Measurements from ENCODE around the gene MRPL19. TPM values are rescaled to one million over a fixed set of nuclear protein-coding genes. Genes with fewer than 3 reads are reported as not detected.

Gene MRPL19
- total RNA-seq, 1 experiment from 2014 or later: 65.3 TPM

GRCh38 chr2:75703589-75704287 is 57.2 kb downstream of the MRPL19 start:
- RAD21 ChIA-PET (ENCODE audit: low non-redundant PET in 1 of 2, low total read pairs in 2 of 2, uncharacterized antibody in 2 of 2, unreplicated experiment in 2 of 2): no interaction called here
- DNase-seq (ENCODE audit: low read depth, low spot score) (no peak), ATAC-seq (no peak)
- Histone ChIP-seq H3K27me3 (ENCODE audit: insufficient read depth, low read length) (no peaks in the 10 kb centered on the region), H3K4me3 (replicated peaks in 1 of 2; ENCODE audit: low read depth in 1 of 2, low read length in 2 of 2) (no peak overlapping the region), H2AFZ (ENCODE audit: low read depth, low read length, poor library complexity, severe bottlenecking) (no peak overlapping the region), H3K79me2 (ENCODE audit: insufficient read depth, low read length) (peaks cover 16% of the 10 kb centered on the region), H3K4me1 (ENCODE audit: control insufficient read depth in 1 of 2, insufficient read depth in 2 of 2, low read length in 2 of 2) (peaks cover 0 to 4% of the 10 kb centered on the region in 2 experiments; a peak in 1 of 4 replicates), H3K9me2 (ENCODE audit: insufficient read depth) (no peaks in the 10 kb centered on the region), H3K9me3 (ENCODE audit: control insufficient read depth in 1 of 2, insufficient read depth in 1 of 2, low read depth in 1 of 2, low read length in 2 of 2) (no peaks in the 10 kb centered on the region), H3K27ac (ENCODE audit: low read depth, low read length) (no peak overlapping the region), H3K9ac (ENCODE audit: low read length) (no peak overlapping the region), H3K4me2 (ENCODE audit: low read length) (no peak overlapping the region), H4K20me1 (ENCODE audit: insufficient read depth) (no peaks in the 10 kb centered on the region), H3K36me3 (ENCODE audit: control insufficient read depth in 1 of 2, insufficient read depth in 2 of 2, low read length in 2 of 2) (peaks cover 19 to 21% of the 10 kb centered on the region in 2 experiments; a peak in 3 of 4 replicates)
- POLR2A ChIA-PET: no interaction called here
- intact Hi-C loops (cut with micrococcal nuclease): no loop called here
- CTCF ChIA-PET: no interaction called here
- TF ChIP-seq SIN3A (IDR thresholded peaks at IDR 0.05; ENCODE audit: low read depth) (no peak), ZNF274 (IDR thresholded peaks at IDR 0.05; ENCODE audit: low read depth, low read length) (no peak), ELF1 (IDR thresholded peaks at IDR 0.05; ENCODE audit: borderline replicate concordance, low read depth) (no peak), MAX (IDR thresholded peaks at IDR 0.05) (no peak), YY1 (IDR thresholded peaks at IDR 0.05; ENCODE audit: extremely low read depth, insufficient replicate concordance, low read depth, low read length) (no peak), RAD21 (IDR thresholded peaks at IDR 0.05; ENCODE audit: low read depth) (no peak), EZH2 (IDR thresholded peaks at IDR 0.05) (no peak), CBX3 (IDR thresholded peaks at IDR 0.05; ENCODE audit: low read depth) (no peak), POLR2A (IDR thresholded peaks at IDR 0.05; ENCODE audit: borderline replicate concordance, extremely low read depth, insufficient read depth, insufficient read length) (no peak), POLR2AphosphoS5 (IDR thresholded peaks at IDR 0.05; ENCODE audit: low read depth, low read length) (no peak), EZH2phosphoT487 (IDR thresholded peaks at IDR 0.05; ENCODE audit: borderline replicate concordance) (no peak), SP1 (IDR thresholded peaks at IDR 0.05; ENCODE audit: low read depth) (no peak), TCF7L2 (IDR thresholded peaks at IDR 0.05; ENCODE audit: borderline replicate concordance, extremely low read depth, insufficient read depth, insufficient read length) (no peak), EGR1 (IDR thresholded peaks at IDR 0.05; ENCODE audit: low read depth) (no peak), FOSL1 (IDR thresholded peaks at IDR 0.05; ENCODE audit: low read depth) (no peak)
- TF ChIP-seq, protein P1, sequence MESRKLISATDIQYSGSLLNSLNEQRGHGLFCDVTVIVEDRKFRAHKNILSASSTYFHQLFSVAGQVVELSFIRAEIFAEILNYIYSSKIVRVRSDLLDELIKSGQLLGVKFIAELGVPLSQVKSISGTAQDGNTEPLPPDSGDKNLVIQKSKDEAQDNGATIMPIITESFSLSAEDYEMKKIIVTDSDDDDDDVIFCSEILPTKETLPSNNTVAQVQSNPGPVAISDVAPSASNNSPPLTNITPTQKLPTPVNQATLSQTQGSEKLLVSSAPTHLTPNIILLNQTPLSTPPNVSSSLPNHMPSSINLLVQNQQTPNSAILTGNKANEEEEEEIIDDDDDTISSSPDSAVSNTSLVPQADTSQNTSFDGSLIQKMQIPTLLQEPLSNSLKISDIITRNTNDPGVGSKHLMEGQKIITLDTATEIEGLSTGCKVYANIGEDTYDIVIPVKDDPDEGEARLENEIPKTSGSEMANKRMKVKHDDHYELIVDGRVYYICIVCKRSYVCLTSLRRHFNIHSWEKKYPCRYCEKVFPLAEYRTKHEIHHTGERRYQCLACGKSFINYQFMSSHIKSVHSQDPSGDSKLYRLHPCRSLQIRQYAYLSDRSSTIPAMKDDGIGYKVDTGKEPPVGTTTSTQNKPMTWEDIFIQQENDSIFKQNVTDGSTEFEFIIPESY (IDR thresholded peaks at IDR 0.05; ENCODE audit: extremely low read depth, insufficient replicate concordance, low read length): no peak
- TF ChIP-seq, protein P2, sequence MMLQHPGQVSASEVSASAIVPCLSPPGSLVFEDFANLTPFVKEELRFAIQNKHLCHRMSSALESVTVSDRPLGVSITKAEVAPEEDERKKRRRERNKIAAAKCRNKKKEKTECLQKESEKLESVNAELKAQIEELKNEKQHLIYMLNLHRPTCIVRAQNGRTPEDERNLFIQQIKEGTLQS (IDR thresholded peaks at IDR 0.05): no peak
- TF ChIP-seq, protein P3, sequence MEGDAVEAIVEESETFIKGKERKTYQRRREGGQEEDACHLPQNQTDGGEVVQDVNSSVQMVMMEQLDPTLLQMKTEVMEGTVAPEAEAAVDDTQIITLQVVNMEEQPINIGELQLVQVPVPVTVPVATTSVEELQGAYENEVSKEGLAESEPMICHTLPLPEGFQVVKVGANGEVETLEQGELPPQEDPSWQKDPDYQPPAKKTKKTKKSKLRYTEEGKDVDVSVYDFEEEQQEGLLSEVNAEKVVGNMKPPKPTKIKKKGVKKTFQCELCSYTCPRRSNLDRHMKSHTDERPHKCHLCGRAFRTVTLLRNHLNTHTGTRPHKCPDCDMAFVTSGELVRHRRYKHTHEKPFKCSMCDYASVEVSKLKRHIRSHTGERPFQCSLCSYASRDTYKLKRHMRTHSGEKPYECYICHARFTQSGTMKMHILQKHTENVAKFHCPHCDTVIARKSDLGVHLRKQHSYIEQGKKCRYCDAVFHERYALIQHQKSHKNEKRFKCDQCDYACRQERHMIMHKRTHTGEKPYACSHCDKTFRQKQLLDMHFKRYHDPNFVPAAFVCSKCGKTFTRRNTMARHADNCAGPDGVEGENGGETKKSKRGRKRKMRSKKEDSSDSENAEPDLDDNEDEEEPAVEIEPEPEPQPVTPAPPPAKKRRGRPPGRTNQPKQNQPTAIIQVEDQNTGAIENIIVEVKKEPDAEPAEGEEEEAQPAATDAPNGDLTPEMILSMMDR (IDR thresholded peaks at IDR 0.05 in 2 of 3, conservative IDR thresholded peaks at IDR 0.05 in 1 of 3; ENCODE audit: borderline replicate concordance in 1 of 3, insufficient read depth in 1 of 3, low read depth in 2 of 3, low read length in 2 of 3): no peak
- BruUV-seq (replicated peaks): no TSS peak

All from HCT116 (cell line).